Measurements from ENCODE around the gene KIRREL3. TPM values are rescaled to one million over a fixed set of nuclear protein-coding genes. Genes with fewer than 3 reads are reported as not detected.

The KIRREL3 gene
- total and polyA plus RNA-seq, 2 of the 4 experiments (the other 2 are of a cell fraction): 10.9 to 15.9 TPM

DNA sequence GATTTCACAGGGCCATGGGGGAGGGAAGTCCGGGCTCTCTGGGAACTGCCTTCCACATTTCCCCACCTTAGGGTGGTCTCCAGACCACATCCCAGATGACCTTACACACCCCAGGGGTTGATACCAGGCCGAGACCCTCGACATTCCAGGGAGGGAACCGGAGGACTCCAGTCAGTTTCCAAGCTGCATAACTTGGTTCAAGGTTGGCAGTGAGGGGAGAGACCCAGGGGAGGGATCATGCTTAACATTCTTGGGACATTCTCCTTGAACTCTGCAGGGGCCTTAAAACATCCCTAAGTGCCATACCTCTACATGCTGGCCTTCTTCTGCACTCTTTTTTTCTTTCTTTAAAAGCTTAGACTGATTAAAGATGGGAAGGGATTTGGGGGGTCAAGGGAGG lies 394.1 kb downstream of the KIRREL3 start:
- Histone ChIP-seq H3K27me3 (ENCODE audit: control insufficient read depth, insufficient read depth, low read length) (no peaks in the 10 kb centered on the region), H3K4me3 (ENCODE audit: insufficient read depth, low read depth, low read length) (no peak overlapping the region), H3K14ac (replicated peaks; ENCODE audit: low read depth, low read length) (no peak overlapping the region), H3K36me3 (ENCODE audit: control insufficient read depth, insufficient read depth, low read length) (no peaks in the 10 kb centered on the region), H3K9me3 (ENCODE audit: control insufficient read depth, insufficient read depth, low read length) (no peaks in the 10 kb centered on the region), H2AFZ (replicated peaks; ENCODE audit: low read length, poor library complexity) (no peak overlapping the region), H3K9ac (ENCODE audit: low read depth, low read length) (no peak overlapping the region), H4K91ac (ENCODE audit: insufficient read depth, low read depth, low read length) (no peak overlapping the region), H2BK5ac (ENCODE audit: low read depth, low read length, poor library complexity, severe bottlenecking) (no peak overlapping the region), H3K79me1 (ENCODE audit: low read depth in 1 of 2, low read length in 2 of 2) (no peaks in the 10 kb centered on the region), H3K4ac (ENCODE audit: low read depth, low read length) (no peak overlapping the region), H2AK9ac (replicated peaks; ENCODE audit: low read depth, low read length, poor library complexity) (no peak overlapping the region), H2BK15ac (ENCODE audit: low read depth, low read length) (no peak overlapping the region), H4K5ac (ENCODE audit: low read depth, low read length) (no peak overlapping the region), H3K27ac (ENCODE audit: insufficient read depth, low read length) (no peak overlapping the region), H3K4me2 (ENCODE audit: low read depth, low read length) (no peak overlapping the region), H2BK120ac (ENCODE audit: low read depth, low read length) (no peak overlapping the region), H2AK5ac (ENCODE audit: low read depth, low read length) (no peak overlapping the region), H3K56ac (ENCODE audit: extremely low read depth, insufficient read depth, low read length) (no peak overlapping the region), H3K23ac (ENCODE audit: low read depth, low read length) (no peak overlapping the region), H2BK20ac (ENCODE audit: low read depth, low read length) (no peak overlapping the region), H3K18ac (ENCODE audit: low read depth, low read length) (no peak overlapping the region), H4K8ac (ENCODE audit: low read depth in 2 of 2, low read length in 2 of 2) (no peak overlapping the region), H3K4me1 (ENCODE audit: control insufficient read depth, insufficient read depth, low read length) (no peaks in the 10 kb centered on the region), H4K20me1 (ENCODE audit: insufficient read depth, low read length) (no peaks in the 10 kb centered on the region), H3K9me1 (ENCODE audit: insufficient read depth, low read length) (no peaks in the 10 kb centered on the region)
- ATAC-seq (ENCODE audit: low read depth) (no peak), DNase-seq (no peak)
- ChIA-PET POLR2A (ENCODE audit: unreplicated experiment) (no interaction called here), CTCF (interaction anchor here (0.6 to 2.9 kb wide), 6 partner anchors 32 to 739 kb away, joined by 3 to 12 read pairs (median 4); no protein-coding TSS in a partner anchor)
- in situ Hi-C loops (cut with MboI; ENCODE audit: low sequenced_read_pairs): loop anchor here (5.0 to 25.0 kb wide), 3 partner anchors 302 to 731 kb away; partner anchors contain the start of gene DCPS
- no CpG with 5 or more reads among the region's 4 CpGs for WGBS, 2 experiments (ENCODE audit: extremely low coverage in 2 of 2, insufficient read length in 1 of 2)
- dilution Hi-C loops (cut with HindIII; ENCODE audit: low sequenced_read_pairs, unreplicated experiment): no loop called here
- intact Hi-C loops (cut with micrococcal nuclease): loop anchor here (5.0 to 10.0 kb wide), 3 partner anchors 164 to 466 kb away; no protein-coding TSS in a partner anchor
- no TSS peak for BruUV-seq (replicated peaks)
- no peak for TF ChIP-seq RAD21 (IDR thresholded peaks at IDR 0.05; ENCODE audit: low read length)
- no peak for TF ChIP-seq POLR2A (IDR thresholded peaks at IDR 0.05; ENCODE audit: low read depth, low read length)
- no peak for TF ChIP-seq MXI1 (IDR thresholded peaks at IDR 0.05; ENCODE audit: borderline replicate concordance, low read depth, low read length)
- no peak for TF ChIP-seq RFX5 (IDR thresholded peaks at IDR 0.05; ENCODE audit: low read depth, low read length)

Data from IMR-90 (cell line).